ENCODE measurements around the gene CSDE1.

CSDE1 gene

DNA sequence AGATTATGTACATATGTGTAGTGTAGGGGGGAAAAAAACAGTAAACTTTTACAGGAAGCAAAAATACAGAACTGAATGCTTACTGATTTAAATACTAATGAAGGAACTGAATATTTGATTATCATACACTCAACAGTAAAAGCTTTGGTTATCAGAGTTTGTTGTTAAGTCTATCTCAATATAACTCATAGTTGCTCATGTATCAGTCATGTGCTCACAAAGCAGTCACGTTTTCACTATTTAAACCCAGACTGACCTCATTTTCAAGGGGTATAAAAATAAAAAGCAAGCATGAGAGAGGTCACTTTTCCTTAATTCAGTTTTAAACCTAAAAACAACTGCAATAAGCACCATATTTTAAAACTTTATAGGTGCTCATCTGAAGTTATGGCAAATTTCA is 34.3 kb downstream of the CSDE1 start:
- H3K4me1 ChIP-seq (ENCODE audit: insufficient read depth, low read length, poor library complexity, severe bottlenecking) = no peaks in the 10 kb centered on the region
- H3K4me3 ChIP-seq (ENCODE audit: low read length, poor library complexity, severe bottlenecking) = no peak overlapping the region
- no peaks in the 10 kb centered on the region; the same call in 1 of the 2 replicates for H3K79me2 ChIP-seq (ENCODE audit: insufficient read depth, low read length)
- no peak overlapping the region for H3K9ac ChIP-seq (ENCODE audit: low read depth, low read length, poor library complexity, severe bottlenecking)
- no peaks in the 10 kb centered on the region; the same call in 1 of the 2 replicates for H3F3A ChIP-seq (ENCODE audit: low read depth)
- peaks cover 7% of the 10 kb centered on the region for H4K20me1 ChIP-seq (ENCODE audit: insufficient read depth, low read length, poor library complexity, severe bottlenecking)
- H3K9me3 ChIP-seq (ENCODE audit: insufficient read depth, low read depth, low read length) = no peaks in the 10 kb centered on the region
- TF ChIP-seq, protein P1, sequence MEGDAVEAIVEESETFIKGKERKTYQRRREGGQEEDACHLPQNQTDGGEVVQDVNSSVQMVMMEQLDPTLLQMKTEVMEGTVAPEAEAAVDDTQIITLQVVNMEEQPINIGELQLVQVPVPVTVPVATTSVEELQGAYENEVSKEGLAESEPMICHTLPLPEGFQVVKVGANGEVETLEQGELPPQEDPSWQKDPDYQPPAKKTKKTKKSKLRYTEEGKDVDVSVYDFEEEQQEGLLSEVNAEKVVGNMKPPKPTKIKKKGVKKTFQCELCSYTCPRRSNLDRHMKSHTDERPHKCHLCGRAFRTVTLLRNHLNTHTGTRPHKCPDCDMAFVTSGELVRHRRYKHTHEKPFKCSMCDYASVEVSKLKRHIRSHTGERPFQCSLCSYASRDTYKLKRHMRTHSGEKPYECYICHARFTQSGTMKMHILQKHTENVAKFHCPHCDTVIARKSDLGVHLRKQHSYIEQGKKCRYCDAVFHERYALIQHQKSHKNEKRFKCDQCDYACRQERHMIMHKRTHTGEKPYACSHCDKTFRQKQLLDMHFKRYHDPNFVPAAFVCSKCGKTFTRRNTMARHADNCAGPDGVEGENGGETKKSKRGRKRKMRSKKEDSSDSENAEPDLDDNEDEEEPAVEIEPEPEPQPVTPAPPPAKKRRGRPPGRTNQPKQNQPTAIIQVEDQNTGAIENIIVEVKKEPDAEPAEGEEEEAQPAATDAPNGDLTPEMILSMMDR (conservative IDR thresholded peaks at IDR 0.05; ENCODE audit: low read length) = no peak
- no peak for TF ChIP-seq EZH2phosphoT487 (IDR thresholded peaks at IDR 0.05; ENCODE audit: borderline replicate concordance)
- no peak overlapping the region for H2AFZ ChIP-seq (ENCODE audit: low read length)
- H3K27me3 ChIP-seq (ENCODE audit: insufficient read depth, low read length, poor library complexity, severe bottlenecking) = no peaks in the 10 kb centered on the region
- H3K36me3 ChIP-seq (ENCODE audit: insufficient read depth, low read length) = peaks cover 98% of the 10 kb centered on the region
- H3K9me2 ChIP-seq (replicated peaks; ENCODE audit: low read depth, low read length) = no peaks in the 10 kb centered on the region
- H3K4me2 ChIP-seq (ENCODE audit: low read depth, low read length, poor library complexity, severe bottlenecking) = no peak overlapping the region

DNA sequence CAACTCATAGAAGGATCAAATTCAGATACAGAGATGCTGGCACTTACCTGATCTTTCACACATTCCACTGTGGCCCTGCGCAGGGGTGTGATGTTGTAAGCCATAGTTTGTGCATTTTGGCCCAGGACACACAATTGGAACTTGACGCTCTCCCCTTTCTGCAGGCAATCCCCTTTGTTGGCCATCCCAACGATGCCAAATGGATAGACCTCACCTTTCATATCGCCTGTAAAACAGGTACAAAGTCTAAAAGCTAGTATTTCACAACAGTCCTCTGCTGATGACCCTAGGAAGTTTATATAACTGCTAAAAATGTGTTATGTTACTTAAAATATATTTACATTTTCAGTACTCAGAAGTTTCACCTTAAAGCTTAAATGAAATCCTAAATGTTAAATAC is 37.3 kb downstream of the CSDE1 start:
- no peaks in the 10 kb centered on the region for H3K27me3 ChIP-seq (ENCODE audit: insufficient read depth, low read length, poor library complexity, severe bottlenecking)
- no peak overlapping the region for H3K9ac ChIP-seq (ENCODE audit: low read depth, low read length, poor library complexity, severe bottlenecking)
- no peak overlapping the region for H3K4me3 ChIP-seq (ENCODE audit: low read length, poor library complexity, severe bottlenecking)
- no peaks in the 10 kb centered on the region for H3K9me3 ChIP-seq (ENCODE audit: insufficient read depth, low read depth, low read length)
- no peak overlapping the region for H3K4me2 ChIP-seq (ENCODE audit: low read depth, low read length, poor library complexity, severe bottlenecking)
- H3K4me1 ChIP-seq (ENCODE audit: insufficient read depth, low read length, poor library complexity, severe bottlenecking) = peaks cover 4% of the 10 kb centered on the region
- H2AFZ ChIP-seq (ENCODE audit: low read length) = no peak overlapping the region
- peaks cover 10% of the 10 kb centered on the region for H3F3A ChIP-seq (ENCODE audit: low read depth)
- H3K79me2 ChIP-seq (ENCODE audit: insufficient read depth, low read length) = peaks cover 11% of the 10 kb centered on the region
- H4K20me1 ChIP-seq (ENCODE audit: insufficient read depth, low read length, poor library complexity, severe bottlenecking) = peaks cover 5% of the 10 kb centered on the region
- no peak for TF ChIP-seq EZH2phosphoT487 (IDR thresholded peaks at IDR 0.05; ENCODE audit: borderline replicate concordance)
- TF ChIP-seq, protein P1 (conservative IDR thresholded peaks at IDR 0.05; ENCODE audit: low read length) = no peak
- H3K36me3 ChIP-seq (ENCODE audit: insufficient read depth, low read length) = peaks cover 86% of the 10 kb centered on the region
- H3K9me2 ChIP-seq (replicated peaks; ENCODE audit: low read depth, low read length) = no peaks in the 10 kb centered on the region

DNA sequence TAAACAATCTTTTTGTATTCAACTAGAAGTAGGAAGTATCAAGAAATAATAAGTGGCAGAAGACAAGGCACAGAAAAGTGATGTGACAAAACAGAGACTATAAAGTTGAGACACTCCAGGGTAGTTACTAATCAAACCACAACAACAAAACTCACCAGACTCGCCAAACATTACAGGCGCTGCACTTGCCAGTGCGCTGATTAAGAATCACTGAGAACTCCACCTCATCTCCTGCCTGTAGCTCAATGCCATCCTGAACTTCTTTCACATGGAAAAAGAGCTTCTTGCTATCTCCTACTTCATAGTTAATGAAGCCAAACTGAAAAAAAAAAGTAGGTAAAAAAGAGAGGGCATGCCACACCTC is 38.4 kb downstream of the CSDE1 start:
- Histone ChIP-seq H3K9me2 (replicated peaks; ENCODE audit: low read depth, low read length) (no peaks in the 10 kb centered on the region), H3K4me3 (ENCODE audit: low read length, poor library complexity, severe bottlenecking) (no peak overlapping the region), H3K79me2 (ENCODE audit: insufficient read depth, low read length) (peaks cover 22% of the 10 kb centered on the region), H4K20me1 (ENCODE audit: insufficient read depth, low read length, poor library complexity, severe bottlenecking) (peaks cover 9% of the 10 kb centered on the region), H3K36me3 (ENCODE audit: insufficient read depth, low read length) (peaks cover 75% of the 10 kb centered on the region), H3K4me2 (ENCODE audit: low read depth, low read length, poor library complexity, severe bottlenecking) (no peak overlapping the region), H2AFZ (ENCODE audit: low read length) (no peak overlapping the region), H3K9ac (ENCODE audit: low read depth, low read length, poor library complexity, severe bottlenecking) (no peak overlapping the region), H3K27me3 (ENCODE audit: insufficient read depth, low read length, poor library complexity, severe bottlenecking) (no peaks in the 10 kb centered on the region), H3F3A (ENCODE audit: low read depth) (peaks cover 10% of the 10 kb centered on the region), H3K9me3 (ENCODE audit: insufficient read depth, low read depth, low read length) (no peaks in the 10 kb centered on the region), H3K4me1 (ENCODE audit: insufficient read depth, low read length, poor library complexity, severe bottlenecking) (peaks cover 8% of the 10 kb centered on the region)
- no peak for TF ChIP-seq EZH2phosphoT487 (IDR thresholded peaks at IDR 0.05; ENCODE audit: borderline replicate concordance)
- TF ChIP-seq, protein P1 (conservative IDR thresholded peaks at IDR 0.05; ENCODE audit: low read length) = no peak
